ENCODE measurements around the gene TOMM7.

DNA sequence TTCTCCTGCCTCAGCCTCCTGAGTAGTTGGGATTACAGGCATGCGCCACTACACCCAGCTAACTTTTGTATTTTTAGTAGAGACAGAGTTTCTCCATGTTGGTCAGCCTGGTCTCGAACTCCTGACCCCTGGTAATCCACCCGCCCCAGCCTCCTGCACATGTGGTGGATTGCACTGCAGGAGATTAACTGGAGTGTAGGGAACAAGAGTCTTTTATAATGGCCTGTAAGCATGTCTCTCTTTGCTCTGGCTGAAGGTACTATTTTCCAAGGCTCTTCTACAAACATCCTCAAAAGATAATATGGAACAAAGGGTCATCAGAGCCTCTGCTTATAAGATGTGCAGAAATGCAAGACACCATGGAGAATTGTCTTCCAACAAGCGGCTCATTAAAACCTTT lies 3.2 kb downstream of the TOMM7 start:
- TF ChIP-seq, protein P1, sequence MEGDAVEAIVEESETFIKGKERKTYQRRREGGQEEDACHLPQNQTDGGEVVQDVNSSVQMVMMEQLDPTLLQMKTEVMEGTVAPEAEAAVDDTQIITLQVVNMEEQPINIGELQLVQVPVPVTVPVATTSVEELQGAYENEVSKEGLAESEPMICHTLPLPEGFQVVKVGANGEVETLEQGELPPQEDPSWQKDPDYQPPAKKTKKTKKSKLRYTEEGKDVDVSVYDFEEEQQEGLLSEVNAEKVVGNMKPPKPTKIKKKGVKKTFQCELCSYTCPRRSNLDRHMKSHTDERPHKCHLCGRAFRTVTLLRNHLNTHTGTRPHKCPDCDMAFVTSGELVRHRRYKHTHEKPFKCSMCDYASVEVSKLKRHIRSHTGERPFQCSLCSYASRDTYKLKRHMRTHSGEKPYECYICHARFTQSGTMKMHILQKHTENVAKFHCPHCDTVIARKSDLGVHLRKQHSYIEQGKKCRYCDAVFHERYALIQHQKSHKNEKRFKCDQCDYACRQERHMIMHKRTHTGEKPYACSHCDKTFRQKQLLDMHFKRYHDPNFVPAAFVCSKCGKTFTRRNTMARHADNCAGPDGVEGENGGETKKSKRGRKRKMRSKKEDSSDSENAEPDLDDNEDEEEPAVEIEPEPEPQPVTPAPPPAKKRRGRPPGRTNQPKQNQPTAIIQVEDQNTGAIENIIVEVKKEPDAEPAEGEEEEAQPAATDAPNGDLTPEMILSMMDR (IDR thresholded peaks at IDR 0.05; ENCODE audit: low read depth, low read length, poor library complexity, severe bottlenecking) = no peak
- no peak for TF ChIP-seq EZH2phosphoT487 (IDR thresholded peaks at IDR 0.05; ENCODE audit: borderline replicate concordance, low read length)

Measured in DOHH2 (cell line).